Transverse colon (tissue), 4 donors: ENCODE data around the gene ARTN. TPM values are rescaled to one million over a fixed set of nuclear protein-coding genes. Genes with fewer than 3 reads are reported as not detected.

Experiments
- DNase-seq: peaks from one replicate; pipeline ENCODE4 v3.0.0-alpha.2; 2019
- H3K27ac ChIP-seq, 4 donors: fragments of 200-600 bp; sonication (generic); 2 replicates each; pipeline ENCODE4 v1.5.1; 2016 to 2018; ENCODE audit warnings: inconsistent platforms in 4 of 4
- H3K27me3 ChIP-seq: fragments of 200-600 bp; sonication (generic); 2 replicates; pipeline ENCODE4 v1.5.1; 2017; ENCODE audit warnings: inconsistent platforms
- H3K36me3 ChIP-seq, 4 donors: fragments of 200-600 bp; sonication (generic); 2 replicates each; pipeline ENCODE4 v1.5.1; 2017 to 2019; ENCODE audit warnings: inconsistent platforms in 4 of 4
- H3K4me1 ChIP-seq, 4 donors: fragments of 200-600 bp; sonication (generic); 2 replicates each; pipeline ENCODE4 v1.5.1; 2017 to 2020; ENCODE audit warnings: inconsistent platforms in 4 of 4
- H3K4me3 ChIP-seq, 4 donors: fragments of 200-600 bp; sonication (generic); 1 replicate in 1 of 4; 2 replicates in 3 of 4; pipeline versions ENCODE4 v1.5.1 to v1.6.1; 2017 to 2019; ENCODE audit warnings: inconsistent platforms in 4 of 4
- H3K9me3 ChIP-seq, 2 donors: fragments of 200-600 bp; sonication (generic); 2 replicates each; pipeline ENCODE4 v1.5.1; 2017 to 2019; ENCODE audit warnings: inconsistent platforms in 2 of 2
- CTCF ChIP-seq, 5 experiments: fragments of 200-600 bp in 3 of 5; fragments of 450-650 bp in 2 of 5; sonication (generic) in 3 of 5; IDR thresholded peaks; 1 replicate in 2 of 5; 2 replicates in 3 of 5; pipeline ENCODE4 v1.5.1; 2016 to 2017; ENCODE audit warnings: antibody characterized with exemption in 5 of 5, inconsistent platforms in 3 of 5, mild to moderate bottlenecking in 2 of 5, moderate library complexity in 1 of 5
- EP300 ChIP-seq: sonication (generic); formaldehyde crosslinking; IDR thresholded peaks from one replicate; pipeline ENCODE4 v1.6.1; 2017; ENCODE audit warnings: antibody characterized with exemption, low read depth
- POLR2A ChIP-seq: fragments of 450-650 bp; IDR thresholded peaks from one replicate; pipeline ENCODE4 v1.6.1; 2016; ENCODE audit warnings: antibody characterized with exemption, mild to moderate bottlenecking, moderate library complexity
- POLR2AphosphoS5 ChIP-seq, 3 donors: sonication (generic); formaldehyde crosslinking; IDR thresholded peaks; one replicate each; pipeline ENCODE4 v1.6.1; 2016; ENCODE audit warnings: antibody characterized with exemption in 3 of 3
- WGBS, 2 donors: methylation state at CpG; one replicate each; pipeline ENCODE4 v1.1.5; 2018; ENCODE audit warnings: low coverage in 1 of 2; 5-methylcytosine and 5-hydroxymethylcytosine counted together
- in situ Hi-C, 4 donors: fragments of 200-750 bp; cut with MboI; loops; one replicate each; pipeline versions ENCODE4 v1.15.0 to v1.15.1; 2017; ENCODE audit warnings: low sequenced_read_pairs in 3 of 4, low pct_ligation_motif_present in 1 of 4, low pct_unique_long_range_greater_than_20kb in 1 of 4
- intact Hi-C: fragments of 100-400 bp; cut with DNase I; formaldehyde crosslinking; loops from one replicate; pipeline ENCODE4 v1.15.1; 2023; ENCODE audit warnings: low total_unique reads
- total RNA-seq, 4 donors: library from RNA; depleted of rRNA; stranded (reverse); fragments of >200 nt; gene quantifications; one replicate each; pipeline ENCODE4 v1.1.0, GENCODE V29; 2016

ARTN gene
- total RNA-seq, 4 donors from 2014 or later: 0.96 to 17.5 (median 1.9) TPM

- peak within 1 kb of the TSS; percentile 70 to 83 (median 74) for H3K4me3 ChIP-seq
- intact Hi-C loops (no loop called here), in situ Hi-C loops (loop anchor here in 1 of 4 donors (25.0 kb wide), 1 partner anchor 409 kb away; the partner anchor contains the start of gene PTPRF)
- TF ChIP-seq EP300 (no peak), CTCF (IDR thresholded peaks at IDR 0.05) (peak; percentile 64 to 95 (median 78)), POLR2A (peak; percentile 77), POLR2AphosphoS5 (IDR thresholded peaks at IDR 0.05) (peak; percentile 75 to 85 (median 78))
- WGBS, 2 donors: 0 to 2% methylated on average over 2 to 54 of the region's 74 CpGs
- DNase-seq: peak; percentile 97
- H3K36me3 ChIP-seq: no peaks in the 10 kb centered on the region
- H3K4me1 ChIP-seq: peaks cover 14 to 43% (median 23%) of the 10 kb centered on the region in 4 donors
- no peaks in the 10 kb centered on the region for H3K9me3 ChIP-seq
- H3K27ac ChIP-seq: peak within 1 kb of the TSS; percentile 88 to 93 (median 90)
- no peaks in the 10 kb centered on the region for H3K27me3 ChIP-seq
Measured at GRCh38 chr1:43946236-43947060, 12.8 kb downstream of the ARTN start, which contains the start of gene IPO13. IPO13 (plus strand) TSS chr1:43946950; CDS start chr1:43947601, 651 bp downstream.

- intact Hi-C loops: no loop called here
Measured at GRCh38 chr1:43947061-43947873, 13.7 kb downstream of the ARTN start.

GRCh38 chr1:43947874-43948437 is 14.4 kb downstream of the ARTN start:
- peaks cover 14 to 37% (median 23%) of the 10 kb centered on the region in 4 donors for H3K4me1 ChIP-seq
- DNase-seq: no peak
- WGBS, 2 donors: 30 to 48% methylated on average over 2 to 3 of the region's 3 CpGs

More at GRCh38 chr1:43947061-43947873, 13.7 kb downstream of the ARTN start:
- no peak for TF ChIP-seq POLR2AphosphoS5 (IDR thresholded peaks at IDR 0.05)
- no peak for TF ChIP-seq EP300
- no peak for TF ChIP-seq POLR2A
- no peak for TF ChIP-seq CTCF (IDR thresholded peaks at IDR 0.05)
- Histone ChIP-seq H3K36me3 (no peaks in the 10 kb centered on the region), H3K27me3 (no peaks in the 10 kb centered on the region), H3K9me3 (no peaks in the 10 kb centered on the region), H3K27ac (peak overlapping the region; percentile 88 to 93 (median 90)), H3K4me3 (peak overlapping the region; percentile 70 to 83 (median 74)), H3K4me1 (peaks cover 14 to 40% (median 23%) of the 10 kb centered on the region in 4 donors)
- WGBS, 2 donors: 5% methylated on average over 25 of the region's 27 CpGs; no CpG with 5 or more reads in 1 of the 2 donors
- in situ Hi-C loops: loop anchor here in 1 of 4 donors (25.0 kb wide), 1 partner anchor 410 kb away; the partner anchor contains the start of gene PTPRF
- no peak for DNase-seq

More at GRCh38 chr1:43947874-43948437, 14.4 kb downstream of the ARTN start:
- in situ Hi-C loops: loop anchor here in 1 of 4 donors (25.0 kb wide), 1 partner anchor 411 kb away; the partner anchor contains the start of gene PTPRF
- Histone ChIP-seq H3K27me3 (no peaks in the 10 kb centered on the region), H3K4me3 (peak overlapping the region in 3 of 4 donors; percentile 70 to 76 (median 71)), H3K9me3 (no peaks in the 10 kb centered on the region), H3K27ac (peak overlapping the region in 1 of 4 donors; percentile 91), H3K36me3 (no peaks in the 10 kb centered on the region)
- TF ChIP-seq EP300 (no peak), POLR2A (no peak), POLR2AphosphoS5 (IDR thresholded peaks at IDR 0.05) (no peak), CTCF (IDR thresholded peaks at IDR 0.05) (no peak)
- intact Hi-C loops: no loop called here
